GM12874 (cell line): ENCODE data around the gene FBXO2.

Experiments
- CTCF ChIP-seq: IDR thresholded peaks from 2 replicates; pipeline ENCODE4 v1.5.1; 2011; ENCODE audit warnings: low read depth, mild to moderate bottlenecking, control low read depth, low read length, moderate library complexity; ENCODE audit not compliant: insufficient read depth

FBXO2 gene

GRCh38 chr1:11690397-11691301, 36.4 kb upstream of the FBXO2 start:
- no peak for TF ChIP-seq CTCF

GRCh38 chr1:11688506-11688905, 34.3 kb upstream of the FBXO2 start:
- no peak for TF ChIP-seq CTCF

- TF ChIP-seq CTCF = 0 out of 2 replicates have a peak, but pooled peaks have one; percentile 17
Observed at GRCh38 chr1:11685210-11685752, 31.1 kb upstream of the FBXO2 start.

- no peak for TF ChIP-seq CTCF
Observed at GRCh38 chr1:11684070-11684469, 29.8 kb upstream of the FBXO2 start.

GRCh38 chr1:11682799-11683198, 28.6 kb upstream of the FBXO2 start:
- no peak for TF ChIP-seq CTCF

- no peak for TF ChIP-seq CTCF
Observed at GRCh38 chr1:11682287-11682771, 28.1 kb upstream of the FBXO2 start.

GRCh38 chr1:11681071-11681771, 27.0 kb upstream of the FBXO2 start, which contains the start of gene MAD2L2:
MAD2L2 (minus strand) TSS chr1:11681148; CDS start chr1:11680601, 547 bp downstream.
- TF ChIP-seq CTCF = no peak
